Esophagus squamous epithelium (tissue), 5 donors: ENCODE measurements around the gene TMEM51. TPM values are rescaled to one million over a fixed set of nuclear protein-coding genes. Genes with fewer than 3 reads are reported as not detected.
A peak's percentile ranks its signal among the peaks of the same experiment; 100 is the strongest.

ENCODE experiments used
- DNase-seq: peaks from one replicate; lab custom pipeline; 2025; lab: John Stamatoyannopoulos, UW
- H3K27ac ChIP-seq, 4 donors: fragments of 200-600 bp; sonication (generic); one replicate each; pipeline ENCODE4 v1.5.1; 2016 to 2019; ENCODE audit warnings: mild to moderate bottlenecking in 1 of 4
- H3K27me3 ChIP-seq, 4 donors: fragments of 200-600 bp; sonication (generic); 1 replicate in 3 of 4; 2 replicates in 1 of 4; pipeline versions ENCODE4 v1.5.1 to v1.6.0; 2017 to 2021; ENCODE audit warnings: antibody characterized with exemption in 1 of 4
- H3K36me3 ChIP-seq, 3 donors: fragments of 200-600 bp; sonication (generic); one replicate each; pipeline ENCODE4 v1.5.1; 2016 to 2019
- H3K4me1 ChIP-seq, 3 donors: fragments of 200-600 bp; sonication (generic); one replicate each; pipeline ENCODE4 v1.5.1; 2017 to 2019
- H3K4me3 ChIP-seq, 4 donors: fragments of 200-600 bp; sonication (generic); 1 replicate in 3 of 4; 2 replicates in 1 of 4; pipeline ENCODE4 v1.5.1; 2016 to 2019; ENCODE audit warnings: mild to moderate bottlenecking in 2 of 4, moderate library complexity in 1 of 4
- H3K9me3 ChIP-seq, 3 donors: fragments of 200-600 bp; sonication (generic); one replicate each; pipeline ENCODE4 v1.5.1; 2016 to 2019
- POLR2A ChIP-seq, 4 donors: fragments of 450-650 bp; IDR thresholded peaks; one replicate each; pipeline ENCODE4 v1.6.1; 2017; ENCODE audit warnings: antibody characterized with exemption in 4 of 4, mild to moderate bottlenecking in 4 of 4, moderate library complexity in 3 of 4
- WGBS, 2 donors: methylation state at CpG; one replicate each; pipeline ENCODE4 v1.1.5; 2018; 5-methylcytosine and 5-hydroxymethylcytosine counted together
- intact Hi-C: fragments of 100-400 bp; cut with DNase I; formaldehyde crosslinking; loops from one replicate; pipeline ENCODE4 v1.15.0; 2022
- total RNA-seq, 4 donors: library from RNA; depleted of rRNA; stranded (reverse); fragments of >200 nt; gene quantifications; one replicate each; pipeline ENCODE4 v1.1.0, GENCODE V29; 2016
- TF ChIP-seq, protein P1 (sequence below), 6 experiments: fragments of 450-650 bp in 4 of 6; fragments of 200-600 bp in 2 of 6; sonication (generic) in 2 of 6; IDR thresholded peaks; one replicate each; pipeline ENCODE4 v1.5.1; 2016 to 2019; ENCODE audit warnings: antibody characterized with exemption in 6 of 6, mild to moderate bottlenecking in 4 of 6, moderate library complexity in 4 of 6
- donor health status: DM: yes; HTN: yes; CAD: no.

TMEM51 gene
- total RNA-seq, 4 donors from 2014 or later: 11.6 to 23.7 (median 17.7) TPM

DNA sequence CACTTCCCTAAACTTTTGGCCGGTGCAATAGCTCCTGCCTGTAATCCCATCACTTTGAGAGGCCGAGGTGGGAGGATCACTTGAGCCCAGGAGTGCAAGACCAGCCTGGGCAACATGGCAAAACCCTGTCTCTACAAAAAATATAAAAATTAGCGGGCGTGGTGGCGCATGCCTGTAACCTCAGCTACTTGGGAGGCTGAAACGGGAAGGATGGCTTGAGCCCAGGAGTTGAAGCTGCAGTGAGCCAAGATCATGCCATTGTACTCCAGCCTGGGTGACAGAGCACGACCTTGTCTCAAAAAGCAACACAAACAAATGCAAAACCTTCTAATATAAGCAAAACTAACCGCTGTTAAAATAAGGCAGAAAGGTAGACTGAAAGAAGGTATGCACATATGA, 25.9 kb downstream of the TMEM51 start:
- intact Hi-C loops: no loop called here
- Histone ChIP-seq H3K36me3 (no peaks in the 10 kb centered on the region), H3K4me1 (peaks cover 37 to 63% (median 38%) of the 10 kb centered on the region in 3 donors), H3K27me3 (no peaks in the 10 kb centered on the region), H3K4me3 (no peak overlapping the region), H3K27ac (peak overlapping the region; percentile 61 to 87 (median 78)), H3K9me3 (no peaks in the 10 kb centered on the region)
- DNase-seq: no peak
- TF ChIP-seq, protein P1, sequence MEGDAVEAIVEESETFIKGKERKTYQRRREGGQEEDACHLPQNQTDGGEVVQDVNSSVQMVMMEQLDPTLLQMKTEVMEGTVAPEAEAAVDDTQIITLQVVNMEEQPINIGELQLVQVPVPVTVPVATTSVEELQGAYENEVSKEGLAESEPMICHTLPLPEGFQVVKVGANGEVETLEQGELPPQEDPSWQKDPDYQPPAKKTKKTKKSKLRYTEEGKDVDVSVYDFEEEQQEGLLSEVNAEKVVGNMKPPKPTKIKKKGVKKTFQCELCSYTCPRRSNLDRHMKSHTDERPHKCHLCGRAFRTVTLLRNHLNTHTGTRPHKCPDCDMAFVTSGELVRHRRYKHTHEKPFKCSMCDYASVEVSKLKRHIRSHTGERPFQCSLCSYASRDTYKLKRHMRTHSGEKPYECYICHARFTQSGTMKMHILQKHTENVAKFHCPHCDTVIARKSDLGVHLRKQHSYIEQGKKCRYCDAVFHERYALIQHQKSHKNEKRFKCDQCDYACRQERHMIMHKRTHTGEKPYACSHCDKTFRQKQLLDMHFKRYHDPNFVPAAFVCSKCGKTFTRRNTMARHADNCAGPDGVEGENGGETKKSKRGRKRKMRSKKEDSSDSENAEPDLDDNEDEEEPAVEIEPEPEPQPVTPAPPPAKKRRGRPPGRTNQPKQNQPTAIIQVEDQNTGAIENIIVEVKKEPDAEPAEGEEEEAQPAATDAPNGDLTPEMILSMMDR (IDR thresholded peaks at IDR 0.05): no peak
- TF ChIP-seq POLR2A (IDR thresholded peaks at IDR 0.05): no peak
- WGBS, 2 donors: 58 to 63% methylated on average over 8 of the region's 8 CpGs

DNA sequence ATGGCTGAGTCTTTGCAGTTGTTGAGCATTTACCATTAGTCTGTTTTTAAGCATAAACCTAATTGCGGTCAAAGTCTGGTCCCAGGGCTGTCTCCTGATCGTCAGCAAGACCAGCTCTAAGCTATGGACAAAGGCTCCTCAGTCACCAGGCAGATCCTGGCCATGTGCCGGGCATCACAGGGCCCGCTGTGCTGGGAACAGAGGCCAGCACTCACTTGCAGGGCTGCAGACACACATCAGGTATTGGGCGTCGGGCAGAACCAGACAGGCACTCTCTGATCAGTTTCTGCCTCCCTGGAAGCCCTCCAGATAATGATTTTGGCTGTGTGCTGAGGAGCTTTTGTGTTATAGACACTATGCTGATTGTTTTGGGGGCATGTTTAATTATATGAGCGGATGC, 26.6 kb downstream of the TMEM51 start:
- intact Hi-C loops: no loop called here
- Histone ChIP-seq H3K4me3 (no peak overlapping the region), H3K27me3 (no peaks in the 10 kb centered on the region), H3K27ac (peak overlapping the region; percentile 15 to 87 (median 72)), H3K36me3 (no peaks in the 10 kb centered on the region), H3K9me3 (no peaks in the 10 kb centered on the region), H3K4me1 (peaks cover 34 to 61% (median 38%) of the 10 kb centered on the region in 3 donors)
- no peak for TF ChIP-seq POLR2A (IDR thresholded peaks at IDR 0.05)
- TF ChIP-seq, protein P1 (IDR thresholded peaks at IDR 0.05): no peak
- DNase-seq: no peak
- WGBS, 2 donors: 33 to 69% methylated on average over 2 to 5 of the region's 7 CpGs

DNA sequence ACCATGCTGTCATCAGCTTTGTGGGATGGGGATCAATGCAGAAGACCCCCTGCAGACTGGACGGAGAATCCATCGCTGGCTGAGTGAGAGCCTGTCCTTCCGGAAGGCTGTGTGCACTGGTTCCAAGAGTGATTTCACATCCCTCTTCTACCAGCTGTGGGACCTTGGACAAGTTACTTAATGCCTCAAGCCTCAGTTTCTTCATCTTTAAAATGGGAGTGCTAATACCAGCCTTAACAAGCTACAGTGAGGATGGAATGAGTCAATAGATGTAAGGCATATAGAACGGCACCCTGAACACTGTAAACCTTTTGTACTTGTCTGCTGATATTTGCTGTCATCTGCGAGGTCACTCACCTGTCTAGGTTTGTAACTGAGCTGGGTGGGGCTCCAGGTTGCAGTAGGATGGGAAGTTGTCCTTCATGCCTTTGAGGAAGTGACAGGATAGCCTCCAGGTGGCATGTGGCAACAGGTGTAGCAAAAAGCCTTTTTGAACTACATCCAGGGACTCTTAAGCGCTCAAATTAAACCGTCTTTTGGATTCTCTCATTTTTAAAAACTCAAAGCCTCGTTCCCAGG, 27.5 kb downstream of the TMEM51 start:
- Histone ChIP-seq H3K27ac (peak overlapping the region; percentile 10 to 80 (median 56)), H3K36me3 (no peaks in the 10 kb centered on the region), H3K9me3 (no peaks in the 10 kb centered on the region), H3K27me3 (no peaks in the 10 kb centered on the region), H3K4me1 (peaks cover 34 to 61% (median 38%) of the 10 kb centered on the region in 3 donors), H3K4me3 (no peak overlapping the region)
- intact Hi-C loops: no loop called here
- 66 to 68% methylated on average over 8 of the region's 8 CpGs for WGBS, 2 donors
- TF ChIP-seq POLR2A (IDR thresholded peaks at IDR 0.05): no peak
- TF ChIP-seq, protein P1 (IDR thresholded peaks at IDR 0.05): no peak
- no peak for DNase-seq

DNA sequence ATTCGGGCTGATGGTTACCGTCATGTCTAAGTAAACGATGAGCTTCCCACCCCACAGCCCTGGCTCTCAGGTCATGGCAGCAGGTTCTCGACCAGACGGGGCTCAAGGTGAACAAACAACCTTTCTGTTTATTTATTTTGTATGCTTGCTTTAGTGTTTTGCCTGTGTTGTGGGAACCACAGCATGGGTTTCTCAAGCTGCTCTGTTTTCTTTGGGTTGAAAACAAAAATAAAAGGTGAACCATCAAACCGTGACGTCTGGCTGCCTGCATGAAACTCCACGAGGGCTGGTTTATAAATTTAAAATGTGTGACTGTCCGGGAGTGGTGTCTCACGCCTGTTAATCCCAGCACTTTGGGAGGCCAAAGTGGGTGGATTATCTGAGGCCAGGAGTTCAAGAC, 28.0 kb downstream of the TMEM51 start:
- WGBS, 2 donors: 53 to 75% methylated on average over 8 to 10 of the region's 10 CpGs
- DNase-seq: no peak
- H3K36me3 ChIP-seq: no peaks in the 10 kb centered on the region
- peak overlapping the region in 3 of 4 donors; percentile 10 to 65 (median 47) for H3K27ac ChIP-seq
- no peaks in the 10 kb centered on the region for H3K9me3 ChIP-seq
- H3K27me3 ChIP-seq: no peaks in the 10 kb centered on the region
- H3K4me1 ChIP-seq: peaks cover 34 to 58% (median 35%) of the 10 kb centered on the region in 3 donors
- TF ChIP-seq POLR2A (IDR thresholded peaks at IDR 0.05): no peak
- TF ChIP-seq, protein P1 (IDR thresholded peaks at IDR 0.05): no peak
- intact Hi-C loops: no loop called here
- no peak overlapping the region for H3K4me3 ChIP-seq

DNA sequence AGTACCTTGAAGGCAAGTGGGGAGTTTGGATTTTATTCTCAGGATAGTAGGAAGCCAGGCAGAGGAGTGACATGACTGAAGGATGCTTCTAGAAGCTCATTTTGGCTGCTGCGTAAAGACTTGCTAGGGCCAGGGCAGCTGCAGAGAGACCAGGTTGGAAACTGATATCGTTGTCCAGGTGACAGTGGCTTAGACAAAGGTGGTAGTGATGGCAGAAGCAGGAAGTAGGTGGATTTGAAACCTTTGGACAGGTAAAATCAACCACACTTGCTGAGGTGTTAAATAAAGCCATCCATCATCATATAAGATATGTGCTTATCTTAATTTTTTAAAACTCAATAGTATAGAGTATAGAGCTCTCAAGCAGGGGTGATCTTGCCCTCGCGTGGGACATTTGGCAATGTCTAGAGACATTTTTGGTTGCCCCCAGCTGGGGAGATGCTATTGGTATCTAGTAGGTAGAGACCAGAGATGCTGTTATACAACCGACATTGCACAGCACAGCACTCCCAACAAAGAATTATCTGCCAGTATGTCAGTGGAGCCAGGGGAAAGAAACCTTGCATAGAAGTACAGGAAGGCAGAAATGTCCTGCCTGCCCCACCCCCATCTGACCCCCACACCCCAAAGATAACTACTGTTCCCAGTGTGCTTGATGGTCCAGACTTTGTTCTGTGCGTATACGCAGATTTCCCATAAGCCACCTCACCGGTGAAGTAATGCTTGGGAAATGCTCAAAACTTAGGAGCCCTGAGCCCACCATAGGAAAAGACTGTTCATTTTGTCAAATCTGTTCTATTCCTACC, 31.1 kb downstream of the TMEM51 start:
- Histone ChIP-seq H3K4me1 (peaks cover 12 to 56% (median 19%) of the 10 kb centered on the region in 3 donors), H3K27me3 (no peaks in the 10 kb centered on the region), H3K27ac (no peak overlapping the region), H3K36me3 (no peaks in the 10 kb centered on the region), H3K9me3 (no peaks in the 10 kb centered on the region), H3K4me3 (no peak overlapping the region)
- TF ChIP-seq, protein P1 (IDR thresholded peaks at IDR 0.05): no peak
- TF ChIP-seq POLR2A (IDR thresholded peaks at IDR 0.05): no peak
- intact Hi-C loops: no loop called here
- 77 to 84% methylated on average over 8 of the region's 8 CpGs for WGBS, 2 donors
- DNase-seq: no peak
